IPS-NIHi11 (cell line): ENCODE data around the gene TTLL5.
"Not testable (repeated sequence)": the region's sequence is repeated elsewhere in the genome, so short reads cannot be mapped to it uniquely, and the experiment has no call there.

ENCODE experiments used
- DNase-seq: peaks from one replicate; pipeline ENCODE4 v3.0.0; 2012; ENCODE audit warnings: mixed read lengths, low spot score

TTLL5 gene

DNA sequence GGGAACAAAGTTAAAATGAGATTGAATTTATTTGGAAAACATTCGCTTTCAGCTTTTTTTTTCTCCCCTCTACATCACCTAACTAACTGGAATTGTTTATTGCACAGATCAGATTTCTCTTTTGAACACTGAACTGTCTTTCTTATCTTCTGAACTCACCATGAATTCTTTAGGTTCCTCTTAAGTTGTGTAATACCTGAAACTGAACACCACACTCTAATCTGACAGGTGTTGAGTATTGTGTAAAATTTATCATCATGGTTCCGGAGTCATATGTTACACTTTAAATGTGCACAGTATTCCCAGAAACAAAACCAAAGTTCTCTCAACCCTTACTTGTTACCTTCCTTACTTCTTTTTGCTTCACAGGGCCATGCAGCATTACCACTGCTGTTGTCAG lies 254.0 kb downstream of the TTLL5 start:
- no peak for DNase-seq

DNA sequence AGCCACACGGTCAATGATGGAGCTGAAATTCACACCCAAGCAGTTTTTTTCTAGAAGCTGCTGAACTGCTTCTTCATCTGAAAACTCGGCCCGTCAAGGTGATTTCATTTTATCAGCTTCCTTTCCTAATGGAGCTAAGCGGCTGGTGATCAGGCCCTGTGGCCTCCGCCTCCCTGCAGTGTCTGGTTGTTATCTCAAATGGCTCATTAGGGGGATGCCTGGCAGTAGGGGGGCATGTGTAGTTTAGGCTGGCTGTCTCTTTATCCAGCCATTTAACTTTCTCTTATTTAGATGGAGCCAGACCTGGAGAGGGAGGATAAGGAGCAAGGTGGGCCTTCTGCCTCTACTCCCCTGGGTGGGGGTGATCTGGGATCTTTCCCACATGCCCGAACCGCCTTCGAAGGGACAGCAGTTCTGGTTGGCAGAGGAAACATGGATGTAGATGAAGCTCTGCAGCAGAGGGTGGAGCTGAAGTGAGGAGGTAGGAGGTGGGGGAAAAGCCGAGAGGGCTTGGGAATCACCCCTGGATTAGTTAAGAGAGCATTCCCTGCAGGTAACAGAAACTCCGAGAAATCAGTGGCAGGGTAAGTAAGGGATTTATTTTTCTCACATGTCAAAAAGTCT lies 256.4 kb downstream of the TTLL5 start:
- DNase-seq, result no peak

DNA sequence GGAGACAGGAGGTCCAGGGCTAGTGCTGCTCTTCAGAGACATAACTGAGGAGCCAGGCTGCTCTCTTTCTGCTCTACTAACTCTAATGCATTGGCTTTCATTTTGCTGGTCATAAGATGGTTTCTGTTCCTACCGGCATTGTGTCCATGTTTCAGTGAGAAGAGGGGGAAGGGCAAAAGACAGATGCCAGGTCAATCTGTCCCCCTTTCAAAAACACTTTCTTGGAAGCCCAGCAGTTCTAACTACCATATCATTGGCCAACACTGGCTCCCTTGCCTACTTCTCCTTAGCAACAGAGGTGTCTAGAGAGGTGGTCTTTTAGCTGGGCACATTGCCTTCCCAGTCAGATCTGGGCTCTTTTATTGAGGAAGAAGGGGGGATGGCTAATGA lies 256.9 kb downstream of the TTLL5 start:
- DNase-seq, result no peak

DNA sequence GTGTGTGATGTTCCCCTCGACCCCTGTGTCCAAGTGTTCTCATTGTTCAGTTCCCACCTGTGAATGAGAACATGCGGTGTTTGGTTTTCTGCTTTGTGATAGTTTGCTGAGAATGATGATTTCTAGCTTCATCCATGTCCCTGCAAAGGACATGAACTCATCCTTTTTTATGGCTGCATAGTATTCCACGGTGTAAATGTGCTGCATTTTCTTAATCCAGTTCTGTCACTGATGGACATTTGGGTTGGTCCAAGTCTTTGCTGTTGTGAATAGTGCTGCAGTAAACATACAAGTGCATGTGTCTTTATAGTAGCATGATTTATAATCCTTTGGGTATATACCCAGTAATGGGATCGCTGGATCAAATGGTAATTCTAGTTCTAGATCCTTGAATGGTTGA lies 259.4 kb downstream of the TTLL5 start:
- DNase-seq, result not testable (repeated sequence)

DNA sequence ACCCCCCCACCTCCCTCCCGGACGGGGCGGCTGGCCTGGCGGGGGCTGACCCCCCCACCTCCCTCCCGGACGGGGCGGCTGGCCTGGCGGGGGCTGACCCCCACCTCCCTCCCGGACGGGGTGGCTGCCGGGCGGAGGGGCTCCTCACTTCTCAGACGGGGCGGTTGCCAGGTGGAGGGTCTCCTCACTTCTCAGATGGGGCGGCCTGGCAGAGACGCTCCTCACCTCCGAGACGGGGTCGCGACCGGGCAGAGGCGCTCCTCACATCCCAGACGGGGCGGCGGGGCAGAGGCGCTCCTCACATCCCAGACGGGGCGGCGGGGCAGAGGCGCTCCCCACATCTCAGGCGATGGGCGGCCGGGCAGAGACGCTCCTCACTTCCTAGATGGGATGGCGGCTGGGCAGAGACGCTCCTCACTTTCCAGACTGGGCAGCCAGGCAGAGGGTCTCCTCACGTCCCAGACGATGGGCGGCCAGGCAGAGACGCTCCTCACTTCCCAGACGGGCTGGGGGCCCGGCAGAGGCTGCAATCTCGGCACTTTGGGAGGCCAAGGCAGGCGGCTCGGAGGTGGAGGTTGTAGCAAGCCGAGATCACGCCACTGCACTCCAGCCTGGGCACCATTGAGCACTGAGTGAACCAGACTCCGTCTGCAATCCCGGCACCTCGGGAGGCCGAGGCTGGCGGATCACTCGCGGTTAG lies 264.2 kb downstream of the TTLL5 start:
- not testable (repeated sequence) for DNase-seq

DNA sequence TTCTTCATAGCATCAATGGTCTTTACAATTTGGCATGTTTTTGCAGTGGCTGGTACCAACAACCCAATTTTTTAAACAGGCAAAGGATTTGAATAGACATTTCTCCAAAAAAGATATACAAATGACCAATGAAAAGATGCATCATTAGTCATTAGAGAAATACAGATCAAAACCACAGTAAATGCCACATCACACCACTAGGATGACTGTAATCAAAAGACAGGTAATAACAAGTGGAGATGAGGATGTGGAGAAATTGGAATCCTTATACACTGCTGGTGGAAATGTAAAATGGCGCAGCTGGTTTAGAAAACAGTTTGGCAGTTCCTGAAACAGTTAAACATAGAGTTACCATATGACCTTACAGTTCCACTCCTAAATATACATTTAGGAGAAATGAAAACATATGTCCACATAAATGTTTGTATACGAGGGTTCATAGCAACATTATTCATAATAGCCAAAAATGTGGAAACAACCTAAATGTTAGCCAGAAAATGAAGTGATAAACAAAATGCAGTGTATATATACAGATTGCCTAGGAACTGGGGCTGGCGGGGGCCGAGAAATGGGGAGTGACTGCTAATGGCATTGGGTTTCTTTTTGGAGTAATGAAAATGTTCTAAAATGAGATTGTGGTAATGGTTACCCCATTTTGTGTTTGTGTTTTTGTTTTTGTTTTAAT lies 265.5 kb downstream of the TTLL5 start:
- DNase-seq, result no peak

DNA sequence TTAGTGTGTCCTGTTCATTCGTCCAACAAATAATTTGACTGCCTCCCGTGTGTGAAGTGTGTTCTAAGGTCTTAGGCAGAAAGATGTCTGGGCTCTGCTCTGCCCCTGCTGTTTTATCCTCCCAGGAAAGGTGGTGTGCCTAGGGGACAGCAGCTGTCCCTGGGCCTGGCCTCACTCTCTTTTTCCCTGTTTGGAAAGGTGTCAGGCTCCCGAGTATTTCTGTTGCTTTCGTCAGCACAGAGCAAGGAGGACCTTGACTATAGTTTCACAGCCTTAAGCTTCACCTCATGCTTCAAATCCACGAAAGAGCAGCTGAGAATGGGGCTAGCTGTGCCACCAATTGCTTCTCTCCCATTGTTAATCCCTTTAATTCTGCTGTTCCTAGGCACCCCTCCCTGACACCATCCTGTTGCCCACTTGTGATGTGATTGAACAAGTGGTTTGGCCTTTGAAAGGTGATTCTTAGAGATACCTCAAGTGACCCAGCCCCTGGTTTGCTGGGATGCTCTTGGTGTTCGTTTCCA lies 266.6 kb downstream of the TTLL5 start:
- DNase-seq, result no peak

DNA sequence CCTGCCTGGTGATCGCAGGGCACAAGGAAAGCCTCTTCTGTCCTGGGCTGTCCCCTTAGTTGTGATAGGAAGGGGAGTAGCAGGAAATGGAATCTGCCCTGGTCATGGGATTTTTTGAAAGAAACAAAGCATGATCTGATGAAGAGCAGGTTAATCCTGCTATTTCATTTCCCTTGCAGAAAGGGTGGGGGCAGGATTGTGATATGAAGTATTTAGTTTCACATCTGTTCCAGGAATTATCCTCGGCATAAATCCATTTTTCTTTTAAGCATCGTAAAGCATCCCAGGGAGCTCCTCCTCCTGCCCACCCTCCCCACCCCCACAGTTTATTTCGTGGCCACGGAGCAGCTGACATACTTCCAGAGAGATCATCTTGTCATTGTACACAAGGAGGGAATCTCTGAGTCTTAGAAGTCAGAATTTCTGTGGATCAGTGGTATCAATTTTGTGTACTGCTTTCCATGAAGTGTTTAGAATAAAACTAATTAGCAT lies 267.7 kb downstream of the TTLL5 start:
- no peak for DNase-seq

DNA sequence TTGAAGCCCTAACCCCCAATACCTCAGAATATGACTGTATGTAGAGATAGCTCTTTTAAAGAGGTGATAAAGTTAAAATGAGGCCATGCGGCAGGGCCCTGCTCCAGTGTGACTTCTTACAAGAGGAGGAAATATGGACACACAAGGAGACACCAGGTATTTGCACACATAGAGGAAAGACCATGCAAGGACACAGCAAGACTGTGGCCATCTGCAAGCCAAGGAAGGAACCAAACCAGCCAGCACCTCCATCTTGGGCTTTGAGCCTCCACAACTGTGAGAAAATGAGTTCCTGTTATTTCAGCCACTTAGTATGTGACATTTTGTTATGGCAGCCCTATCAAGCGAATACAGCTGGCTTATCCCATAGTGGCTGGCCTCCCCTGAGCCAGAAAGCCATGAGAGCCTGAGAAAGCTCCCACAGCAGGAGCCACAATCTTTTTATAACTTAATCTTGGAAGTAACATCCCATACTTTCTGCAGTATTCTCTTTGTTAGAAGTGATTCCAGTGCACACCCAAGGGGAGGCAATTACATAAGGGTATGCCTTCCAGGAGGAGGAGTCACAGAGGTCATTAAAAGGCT lies 272.8 kb downstream of the TTLL5 start:
- DNase-seq, result no peak

DNA sequence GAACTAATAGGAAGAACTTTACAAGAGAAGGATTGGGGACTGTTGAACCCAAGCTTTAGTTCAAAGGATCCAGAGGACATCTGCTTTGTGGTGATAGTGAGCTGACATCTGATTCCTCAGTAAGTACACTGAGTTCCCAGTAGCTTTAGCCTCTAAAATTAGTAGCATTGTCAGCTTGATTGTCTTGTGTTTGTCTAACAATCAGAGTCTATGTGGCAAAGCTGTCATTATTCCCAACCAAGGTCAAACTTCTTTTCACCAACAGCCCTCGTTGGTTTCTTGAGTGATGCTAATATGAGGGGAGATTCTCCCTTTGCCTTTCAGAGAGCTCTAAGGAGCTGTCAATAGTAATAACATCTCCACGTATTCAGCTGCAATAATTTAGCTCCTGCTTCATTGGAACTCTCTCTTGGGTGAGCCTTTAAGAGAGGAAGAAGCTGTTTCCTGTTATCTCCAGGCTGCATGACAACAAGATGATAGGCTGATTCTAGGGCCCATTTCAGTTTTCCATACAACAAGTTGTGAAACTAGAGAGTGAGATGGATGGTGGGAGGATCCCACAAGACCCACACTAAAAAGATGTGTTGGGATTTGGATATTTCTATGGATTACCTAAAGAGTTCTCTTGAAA lies 274.1 kb downstream of the TTLL5 start:
- DNase-seq, result no peak

DNA sequence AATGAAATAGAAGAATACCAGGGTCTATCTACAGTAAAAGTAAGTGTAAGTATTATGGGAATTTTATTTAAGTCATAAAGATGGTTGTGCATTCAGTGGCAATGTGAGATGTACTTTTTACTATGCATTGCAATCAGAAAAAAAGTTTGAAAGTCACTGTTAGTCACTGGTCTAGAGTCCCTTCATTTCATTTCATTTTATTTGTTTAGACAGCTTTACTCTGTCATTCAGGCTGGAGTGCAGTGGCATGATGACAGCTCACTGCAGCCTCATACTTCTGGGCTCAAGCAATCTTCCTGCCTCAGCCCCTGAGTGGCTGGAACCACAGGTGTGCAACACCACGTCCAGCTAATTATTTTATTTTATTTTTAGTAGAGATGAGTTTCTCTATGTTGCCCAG lies 278.2 kb downstream of the TTLL5 start:
- DNase-seq, result no peak

DNA sequence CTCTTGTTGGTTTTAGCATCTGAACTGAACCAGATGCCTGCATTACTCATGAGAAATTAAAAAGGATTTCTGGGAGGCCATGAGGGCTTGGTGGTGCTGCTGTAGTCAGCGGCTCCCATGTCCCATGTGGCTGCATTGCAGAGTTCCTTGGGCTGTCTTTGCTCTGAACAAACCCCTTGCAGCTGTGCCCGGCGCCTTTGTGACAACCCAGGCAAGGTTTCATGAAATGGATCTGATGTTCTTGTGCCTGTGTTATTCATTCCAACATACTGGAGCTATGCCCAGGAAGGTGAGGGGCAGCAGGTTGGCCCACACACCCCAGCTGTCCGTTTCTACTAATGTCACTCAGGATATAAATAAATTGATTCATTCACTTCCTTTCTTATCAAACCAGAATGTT lies 280.0 kb downstream of the TTLL5 start:
- no peak for DNase-seq

DNA sequence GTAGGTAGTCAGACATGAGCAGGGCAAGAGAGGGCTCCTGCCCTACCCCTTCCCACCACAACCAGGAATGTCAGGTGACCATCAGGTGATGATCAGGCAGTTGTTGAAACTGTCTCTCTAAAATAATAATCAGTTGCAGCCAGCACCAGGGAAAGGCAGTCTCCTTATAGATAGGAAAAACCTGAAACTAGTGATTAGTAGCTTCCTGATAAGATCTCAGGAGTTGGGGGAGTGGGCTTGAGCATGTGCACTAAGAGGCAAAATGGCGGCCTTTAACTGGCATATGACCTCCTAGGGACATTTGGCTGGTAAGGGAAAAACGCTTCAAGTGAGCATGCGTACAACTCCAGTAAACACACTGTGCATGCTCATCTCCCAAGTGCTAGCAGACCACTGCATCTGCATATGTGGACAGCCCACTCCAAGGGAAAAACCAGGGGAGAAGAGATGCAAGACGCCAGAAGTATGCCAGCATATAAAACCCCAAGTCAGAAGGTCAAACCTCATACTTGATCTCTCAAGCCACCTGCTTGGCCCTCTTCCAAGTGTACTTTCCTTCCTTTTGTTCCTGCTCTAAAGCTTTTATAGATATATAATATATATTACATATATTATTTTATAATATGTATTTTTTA lies 283.7 kb downstream of the TTLL5 start:
- DNase-seq, result no peak

DNA sequence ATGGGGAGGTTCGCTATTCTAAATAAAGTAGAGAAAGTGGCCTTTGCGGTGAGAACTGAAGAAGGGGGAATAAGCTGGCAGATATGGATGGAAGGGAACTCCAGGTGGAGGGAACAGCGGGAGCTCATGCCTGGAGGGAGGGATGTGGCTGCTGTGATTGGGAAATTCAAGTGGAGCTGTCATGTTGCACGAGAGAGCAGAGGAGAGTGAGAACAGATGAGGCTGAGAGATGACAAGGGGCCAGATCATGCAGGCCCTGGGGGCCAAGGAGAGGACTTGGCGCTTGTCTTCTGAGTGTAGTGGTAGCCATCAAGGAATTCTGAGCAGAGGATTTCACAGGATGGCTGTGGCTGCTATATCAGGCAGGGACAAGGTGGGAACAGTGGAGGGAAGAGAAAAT lies 285.7 kb downstream of the TTLL5 start:
- DNase-seq, result no peak

DNA sequence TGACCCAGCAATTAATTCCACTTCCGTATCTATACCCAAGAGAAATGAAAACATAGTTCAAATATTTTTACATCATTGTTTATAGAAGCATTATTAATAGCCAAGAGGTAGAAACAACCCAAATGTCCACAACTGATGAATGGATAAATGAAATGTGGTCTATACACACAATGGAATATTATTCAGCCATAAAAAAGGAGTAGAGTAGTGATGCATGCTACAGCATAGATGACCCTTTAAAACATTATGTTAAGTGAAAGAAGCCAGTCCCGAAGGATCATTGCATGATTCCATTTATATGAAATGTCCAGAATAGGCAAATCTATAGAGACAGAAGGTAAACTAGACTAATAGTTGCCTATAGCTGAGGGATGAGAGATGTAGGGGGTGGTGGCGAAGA lies 291.4 kb downstream of the TTLL5 start:
- no peak for DNase-seq

DNA sequence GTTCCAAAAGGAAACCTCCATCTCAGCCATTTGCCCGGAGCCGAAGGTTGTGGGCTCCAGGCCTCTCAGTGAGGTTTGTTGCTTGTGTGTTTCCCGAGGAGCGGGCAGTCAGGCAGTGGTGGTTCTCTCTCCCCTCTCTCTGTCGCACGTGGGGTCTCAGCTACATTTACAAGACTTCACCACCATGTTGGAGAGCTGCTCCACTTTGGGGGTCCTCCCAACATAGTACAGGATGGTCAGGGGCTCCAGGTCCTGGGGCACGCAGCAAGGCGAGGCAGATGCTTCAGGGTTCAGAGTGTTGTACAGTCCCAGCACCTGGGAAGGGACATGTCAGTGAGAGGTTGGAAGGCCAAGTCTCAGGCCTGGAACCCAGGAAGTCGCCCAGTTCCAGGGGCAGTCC lies 298.0 kb downstream of the TTLL5 start:
- DNase-seq, result no peak

DNA sequence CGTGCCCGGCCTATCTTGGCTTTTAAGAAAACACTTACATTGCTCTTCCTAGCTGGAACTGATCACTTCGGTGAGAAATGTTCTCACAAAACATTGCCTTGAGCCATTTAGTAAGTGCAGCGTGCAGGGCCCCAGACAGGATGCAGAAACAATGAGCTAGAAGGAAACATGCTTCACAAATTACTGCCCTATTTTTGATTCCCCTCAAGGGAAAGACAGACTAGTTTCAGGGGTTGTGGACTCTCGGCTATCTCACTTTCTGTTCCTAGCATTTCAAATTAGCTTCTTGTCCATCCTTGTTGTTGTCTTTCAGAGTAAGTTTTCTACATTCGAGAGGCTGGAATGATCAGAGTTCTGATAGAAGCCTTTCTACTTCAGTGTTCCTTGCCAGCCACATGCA lies 299.2 kb downstream of the TTLL5 start:
- DNase-seq, result no peak

DNA sequence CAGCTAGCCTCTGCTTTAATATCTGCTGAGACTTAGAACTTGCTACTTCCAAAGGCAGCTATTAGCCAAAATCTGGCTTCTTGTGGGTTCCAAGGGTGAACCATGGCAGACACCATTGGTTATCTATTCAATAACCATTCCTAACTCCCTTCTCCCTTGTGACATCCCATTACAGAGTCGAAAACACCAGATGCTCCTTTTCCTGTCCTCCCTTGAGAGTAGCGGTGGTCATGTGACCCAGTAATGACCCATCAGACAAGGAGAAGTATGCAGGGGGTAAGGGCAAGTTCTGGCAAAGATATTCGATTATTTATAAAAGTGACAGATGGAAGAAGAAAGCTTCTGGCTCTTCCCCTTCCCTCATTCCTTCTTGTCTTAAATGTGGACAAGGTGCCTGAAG lies 300.6 kb downstream of the TTLL5 start:
- DNase-seq, result no peak

DNA sequence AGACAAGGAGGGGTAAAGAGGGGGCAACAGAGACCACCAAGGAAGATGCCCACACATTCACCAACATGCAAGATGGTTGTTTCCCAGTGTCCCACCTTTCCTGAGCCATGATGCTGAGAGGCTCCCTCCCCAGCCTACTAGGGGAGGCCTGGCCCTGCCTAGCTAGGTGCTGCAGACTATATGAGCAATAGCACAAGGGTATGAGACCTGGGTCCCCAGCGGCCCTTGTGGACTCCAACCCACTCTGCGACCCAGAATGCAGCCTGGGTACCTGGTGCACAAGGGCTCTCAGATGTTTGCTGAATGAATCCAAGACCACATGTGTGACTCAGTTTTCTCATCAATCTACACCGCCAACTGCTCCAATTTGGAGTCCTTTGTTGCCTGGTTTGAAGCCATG lies 306.8 kb downstream of the TTLL5 start:
- DNase-seq, result no peak

DNA sequence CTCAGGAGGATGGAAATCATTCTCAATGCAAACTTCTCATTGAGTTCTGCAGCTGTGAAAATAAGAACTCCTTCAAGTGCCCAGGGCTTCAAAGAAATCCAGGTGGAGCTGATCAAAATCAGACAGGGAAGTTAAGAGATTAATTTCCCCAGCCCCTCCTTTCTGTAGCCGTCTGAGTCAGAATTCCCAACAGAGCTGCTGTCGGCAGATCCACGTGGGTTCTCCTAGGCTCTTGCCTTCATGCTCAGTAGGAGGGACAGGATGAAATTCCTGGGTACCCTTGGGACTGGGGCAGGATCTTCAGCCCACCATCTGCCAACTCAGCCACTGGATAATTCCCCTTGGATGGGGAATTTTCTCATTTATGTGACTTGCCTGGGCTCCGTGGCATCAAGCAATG lies 307.4 kb downstream of the TTLL5 start:
- DNase-seq, result no peak

DNA sequence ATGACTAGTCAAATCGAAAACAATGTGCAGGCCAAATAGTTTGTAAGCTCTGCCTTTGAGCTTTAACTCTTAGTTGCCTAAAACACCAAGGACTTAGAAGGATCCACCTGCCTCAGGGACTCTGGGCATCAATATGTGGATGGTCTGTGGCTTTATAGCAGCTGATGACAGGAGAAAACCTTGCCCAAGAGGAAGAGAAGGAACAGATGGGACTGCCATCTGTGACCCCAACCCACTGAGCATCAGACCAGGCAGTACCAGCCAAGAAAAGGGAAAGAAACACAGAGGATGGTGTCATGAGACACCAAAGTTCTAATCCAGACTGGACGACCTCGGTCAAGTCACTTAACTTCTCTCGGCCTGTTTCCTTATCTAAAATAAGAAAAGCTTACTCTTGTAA lies 308.1 kb downstream of the TTLL5 start:
- DNase-seq, result no peak

DNA sequence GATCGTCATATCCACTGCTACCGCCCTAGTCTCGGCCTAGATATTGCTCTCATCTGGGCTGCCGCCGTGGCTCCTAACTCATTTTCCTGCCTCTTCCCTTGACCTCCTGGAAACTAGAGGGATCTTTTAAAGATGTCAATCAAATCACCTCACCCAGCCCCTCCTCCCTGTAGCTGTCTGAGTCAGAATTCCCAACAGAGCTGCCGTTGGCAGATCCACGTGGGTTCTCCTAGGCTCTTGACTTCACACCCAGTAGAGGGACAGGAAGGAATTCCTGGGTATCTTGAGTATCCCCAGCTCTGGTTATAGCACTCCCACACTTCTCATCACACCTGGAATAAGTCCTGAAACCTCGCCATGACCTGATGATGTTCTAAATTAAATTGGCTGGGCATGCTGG lies 308.8 kb downstream of the TTLL5 start:
- DNase-seq, result no peak
